ENCODE results near the gene LHX4. TPM values are rescaled to one million over a fixed set of nuclear protein-coding genes. Genes with fewer than 3 reads are reported as not detected.

Gene LHX4
- total RNA-seq, 4 donors from 2014 or later, result 0.48 to 1.2 TPM; not detected in 2

DNA sequence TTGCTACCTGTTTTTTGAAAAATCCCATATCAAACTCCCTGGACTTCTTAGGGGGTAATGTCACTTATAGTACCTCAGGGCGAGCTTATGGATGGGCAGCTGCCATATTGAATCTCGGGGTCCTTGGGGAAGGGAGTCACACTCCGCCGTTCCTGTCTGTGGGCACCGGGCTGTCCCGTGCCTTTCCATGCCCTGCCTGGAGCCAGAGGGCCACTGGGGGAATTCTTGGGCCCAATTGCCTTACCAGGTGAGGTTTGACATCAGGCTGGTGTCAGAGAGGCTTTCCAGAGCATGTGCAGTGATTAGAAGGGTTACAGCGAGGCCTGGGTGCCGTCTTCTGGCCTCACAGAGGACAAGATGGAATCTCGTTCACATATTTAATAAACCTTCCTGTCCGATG, 46.6 kb upstream of the LHX4 start:
- intact Hi-C loops (cut with DNase I; ENCODE audit: low total_unique reads) (no loop called here), in situ Hi-C loops (cut with MboI; ENCODE audit: low pct_ligation_motif_present in 1 of 4, low pct_unique_long_range_greater_than_20kb in 1 of 4, low sequenced_read_pairs in 3 of 4) (no loop called here)
- H3K4me3 ChIP-seq, result no peak overlapping the region
- WGBS, 2 donors (ENCODE audit: low coverage in 1 of 2), result 92% methylated on average over 10 of the region's 10 CpGs; no CpG with 5 or more reads in 1 of the 2 donors
- H3K27ac ChIP-seq, result no peak overlapping the region
- H3K36me3 ChIP-seq, result peaks cover 0 to 11% (median 0%) of the 10 kb centered on the region in 4 donors
- peaks cover 0 to 2% (median 0%) of the 10 kb centered on the region in 4 donors for H3K4me1 ChIP-seq
- no peaks in the 10 kb centered on the region for H3K27me3 ChIP-seq
- H3K9me3 ChIP-seq, result no peaks in the 10 kb centered on the region
- DNase-seq, result no peak
- TF ChIP-seq CTCF (IDR thresholded peaks at IDR 0.05) (no peak), POLR2AphosphoS5 (IDR thresholded peaks at IDR 0.05) (no peak), POLR2A (IDR thresholded peaks at IDR 0.05) (no peak), EP300 (IDR thresholded peaks at IDR 0.05; ENCODE audit: low read depth) (no peak)

- intact Hi-C loops (cut with DNase I; ENCODE audit: low total_unique reads) (no loop called here), in situ Hi-C loops (cut with MboI; ENCODE audit: low pct_ligation_motif_present in 1 of 4, low pct_unique_long_range_greater_than_20kb in 1 of 4, low sequenced_read_pairs in 3 of 4) (no loop called here)
- no peaks in the 10 kb centered on the region for H3K27me3 ChIP-seq
- no peak overlapping the region for H3K27ac ChIP-seq
- H3K4me3 ChIP-seq, result no peak overlapping the region
- H3K36me3 ChIP-seq, result peaks cover 0 to 11% (median 0%) of the 10 kb centered on the region in 4 donors
- no peak for DNase-seq
- H3K9me3 ChIP-seq, result no peaks in the 10 kb centered on the region
- no peaks in the 10 kb centered on the region for H3K4me1 ChIP-seq
- TF ChIP-seq POLR2AphosphoS5 (IDR thresholded peaks at IDR 0.05) (no peak), POLR2A (IDR thresholded peaks at IDR 0.05) (no peak), CTCF (IDR thresholded peaks at IDR 0.05) (no peak), EP300 (IDR thresholded peaks at IDR 0.05; ENCODE audit: low read depth) (no peak)
- 93 to 96% methylated on average over 6 to 9 of the region's 9 CpGs for WGBS, 2 donors (ENCODE audit: low coverage in 1 of 2)
Measured at GRCh38 chr1:180184041-180184440, 46.0 kb upstream of the LHX4 start.

GRCh38 chr1:180185281-180185680, 44.8 kb upstream of the LHX4 start:
- 83% methylated on average over 5 of the region's 5 CpGs; no CpG with 5 or more reads in 1 of the 2 donors for WGBS, 2 donors (ENCODE audit: low coverage in 1 of 2)
- in situ Hi-C loops (cut with MboI; ENCODE audit: low pct_ligation_motif_present in 1 of 4, low pct_unique_long_range_greater_than_20kb in 1 of 4, low sequenced_read_pairs in 3 of 4) (no loop called here), intact Hi-C loops (cut with DNase I; ENCODE audit: low total_unique reads) (no loop called here)
- no peak overlapping the region for H3K27ac ChIP-seq
- no peaks in the 10 kb centered on the region for H3K27me3 ChIP-seq
- H3K9me3 ChIP-seq, result no peaks in the 10 kb centered on the region
- DNase-seq, result no peak
- no peaks in the 10 kb centered on the region for H3K4me1 ChIP-seq
- peaks cover 0 to 12% (median 2%) of the 10 kb centered on the region in 4 donors for H3K36me3 ChIP-seq
- no peak overlapping the region for H3K4me3 ChIP-seq
- TF ChIP-seq CTCF (IDR thresholded peaks at IDR 0.05) (no peak), POLR2A (IDR thresholded peaks at IDR 0.05) (no peak), EP300 (IDR thresholded peaks at IDR 0.05; ENCODE audit: low read depth) (no peak), POLR2AphosphoS5 (IDR thresholded peaks at IDR 0.05) (no peak)

GRCh38 chr1:180185971-180186645, 44.0 kb upstream of the LHX4 start:
- in situ Hi-C loops (cut with MboI; ENCODE audit: low pct_ligation_motif_present in 1 of 4, low pct_unique_long_range_greater_than_20kb in 1 of 4, low sequenced_read_pairs in 3 of 4), result no loop called here
- intact Hi-C loops (cut with DNase I; ENCODE audit: low total_unique reads), result no loop called here
- H3K36me3 ChIP-seq, result peaks cover 0 to 19% (median 5%) of the 10 kb centered on the region in 4 donors
- H3K4me3 ChIP-seq, result no peak overlapping the region
- no peak for TF ChIP-seq EP300 (IDR thresholded peaks at IDR 0.05; ENCODE audit: low read depth)
- TF ChIP-seq POLR2AphosphoS5 (IDR thresholded peaks at IDR 0.05), result no peak
- TF ChIP-seq POLR2A (IDR thresholded peaks at IDR 0.05), result no peak
- no peak for TF ChIP-seq CTCF (IDR thresholded peaks at IDR 0.05)
- WGBS, 2 donors (ENCODE audit: low coverage in 1 of 2), result 88 to 94% methylated on average over 3 to 7 of the region's 9 CpGs
- no peak for DNase-seq
- no peaks in the 10 kb centered on the region for H3K27me3 ChIP-seq
- H3K4me1 ChIP-seq, result no peaks in the 10 kb centered on the region
- no peak overlapping the region for H3K27ac ChIP-seq
- no peaks in the 10 kb centered on the region for H3K9me3 ChIP-seq

All from transverse colon (tissue), 4 donors.